GM21825 (cell line): ENCODE data around the gene SOAT2.
A peak's percentile ranks its signal among the peaks of the same experiment; 100 is the strongest.
"Not testable (repeated sequence)": the region's sequence is repeated elsewhere in the genome, so short reads cannot be mapped to it uniquely, and the experiment has no call there.

Experiments used
- ATAC-seq: cut with Tn5 transposase; IDR thresholded peaks from one replicate; pipeline ENCODE4 v1.9.1; 2021; ENCODE audit warnings: mild to moderate bottlenecking, moderate library complexity; ENCODE audit not compliant: unreplicated experiment

SOAT2 gene

GRCh38 chr12:53131844-53132243 is 28.6 kb downstream of the SOAT2 start:
- ATAC-seq, result no peak

GRCh38 chr12:53133722-53134121 is 30.4 kb downstream of the SOAT2 start:
- no peak for ATAC-seq

DNA sequence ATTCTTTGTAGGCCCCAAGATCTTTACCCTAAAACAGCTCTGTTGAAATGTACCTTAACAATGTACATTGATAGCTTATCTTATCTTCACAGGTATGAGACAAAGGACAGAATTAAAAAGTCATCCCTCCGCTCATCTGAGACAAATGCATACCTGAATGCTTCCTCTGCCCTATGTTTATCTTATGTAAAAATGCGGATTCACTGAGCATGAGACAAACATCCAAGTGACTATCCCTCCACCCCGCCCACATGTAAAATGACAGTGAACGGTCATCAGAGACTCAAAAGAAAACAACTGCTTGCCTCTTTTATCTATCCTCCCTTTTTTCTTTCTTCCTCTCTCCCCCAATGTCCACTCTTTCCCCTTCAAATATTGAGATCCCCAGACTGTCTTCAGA is 40.1 kb downstream of the SOAT2 start:
- ATAC-seq, result no peak

DNA sequence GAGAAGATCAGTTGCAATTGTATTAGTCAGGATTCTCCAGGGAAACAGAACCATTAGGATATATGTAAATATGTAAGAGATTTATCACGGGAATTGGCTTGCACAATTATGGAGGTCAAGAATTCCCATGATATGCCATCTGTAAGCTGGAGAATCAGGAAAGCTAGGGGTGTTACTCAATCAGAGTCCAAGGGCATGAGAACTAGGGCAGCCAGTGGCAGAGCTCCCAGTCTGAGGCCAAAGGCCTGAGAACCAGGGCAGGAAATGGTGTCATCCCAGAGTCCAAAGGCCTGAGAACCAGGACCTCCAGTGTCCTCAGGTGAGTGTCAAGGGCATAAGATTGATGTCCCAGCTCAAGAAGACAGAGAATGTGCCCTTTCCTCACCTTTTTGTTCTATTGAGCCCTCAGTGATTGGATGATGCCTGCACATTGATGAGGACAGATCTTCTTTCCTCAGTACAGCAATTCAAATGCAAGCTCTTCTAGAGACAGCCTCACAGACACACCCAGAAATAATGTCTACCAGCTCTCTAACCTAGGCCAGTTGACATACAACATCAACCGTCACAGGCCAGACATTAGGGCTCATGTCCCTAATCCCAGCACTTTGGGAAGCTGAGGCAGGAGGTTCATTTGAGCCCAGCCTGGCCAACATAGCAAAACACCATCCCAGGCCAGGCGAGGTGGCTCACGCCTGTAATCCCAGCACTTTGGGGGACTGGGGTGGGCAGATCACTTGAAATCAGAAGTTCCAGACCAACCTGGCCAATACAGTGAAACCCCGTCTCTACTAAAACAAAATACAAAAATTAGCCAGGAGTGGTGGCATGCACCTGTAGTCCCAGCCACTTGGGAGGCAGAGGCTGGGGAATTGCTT is 42.3 kb downstream of the SOAT2 start:
- no peak for ATAC-seq

DNA sequence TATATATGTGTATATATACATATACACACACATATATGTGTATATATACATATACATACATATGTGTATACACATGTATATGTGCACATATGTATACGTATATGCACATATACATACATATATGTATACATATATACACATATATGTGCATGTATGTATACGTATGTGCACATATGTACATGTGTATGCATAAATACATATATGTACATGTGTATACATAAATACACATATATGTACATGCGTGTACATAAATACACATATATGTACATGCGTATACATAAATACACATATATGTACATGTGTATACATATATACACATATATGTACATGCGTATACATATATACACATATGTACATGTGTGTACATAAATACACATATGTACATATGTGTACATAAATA is 43.9 kb downstream of the SOAT2 start:
- ATAC-seq, result no peak

GRCh38 chr12:53147653-53148052 is 44.4 kb downstream of the SOAT2 start:
- ATAC-seq, result no peak

DNA sequence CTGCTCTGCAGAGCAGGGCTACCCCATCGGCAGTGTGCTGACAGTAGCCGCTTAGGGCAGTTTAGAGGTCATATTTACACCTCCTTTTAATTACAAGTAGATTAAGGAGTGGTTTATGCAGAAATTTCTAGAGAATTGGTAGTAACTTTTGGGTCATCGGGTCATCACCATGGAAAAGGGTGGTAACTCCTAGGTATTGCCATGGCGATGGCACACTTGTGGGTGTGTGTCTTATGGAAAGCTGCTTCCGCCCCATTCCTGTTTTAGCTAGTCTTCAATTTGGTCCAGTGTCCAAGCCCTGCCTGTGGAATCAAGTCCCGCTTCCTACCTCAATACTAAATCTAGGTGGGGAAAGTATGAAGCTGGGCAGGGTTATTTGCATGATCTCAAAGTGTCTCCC is 47.8 kb downstream of the SOAT2 start:
- no peak for ATAC-seq

DNA sequence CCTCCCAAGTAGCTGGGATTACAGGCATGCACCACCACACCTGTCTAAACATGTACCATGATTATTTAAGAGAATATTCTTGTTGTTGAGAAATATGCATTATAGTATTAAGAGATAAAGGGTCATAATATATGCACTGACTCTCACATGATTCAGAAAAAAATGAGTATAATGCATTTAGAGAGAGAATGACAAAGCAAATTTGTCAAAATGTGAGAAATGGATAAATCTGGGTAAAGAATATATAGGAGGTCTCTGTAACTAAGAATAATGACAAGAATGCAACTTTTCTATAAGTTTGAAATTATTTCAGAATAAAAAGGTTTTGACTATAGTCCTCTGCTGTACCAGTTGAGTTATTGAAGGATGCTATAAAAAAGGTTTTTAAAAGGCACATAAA is 49.1 kb downstream of the SOAT2 start:
- no peak for ATAC-seq

DNA sequence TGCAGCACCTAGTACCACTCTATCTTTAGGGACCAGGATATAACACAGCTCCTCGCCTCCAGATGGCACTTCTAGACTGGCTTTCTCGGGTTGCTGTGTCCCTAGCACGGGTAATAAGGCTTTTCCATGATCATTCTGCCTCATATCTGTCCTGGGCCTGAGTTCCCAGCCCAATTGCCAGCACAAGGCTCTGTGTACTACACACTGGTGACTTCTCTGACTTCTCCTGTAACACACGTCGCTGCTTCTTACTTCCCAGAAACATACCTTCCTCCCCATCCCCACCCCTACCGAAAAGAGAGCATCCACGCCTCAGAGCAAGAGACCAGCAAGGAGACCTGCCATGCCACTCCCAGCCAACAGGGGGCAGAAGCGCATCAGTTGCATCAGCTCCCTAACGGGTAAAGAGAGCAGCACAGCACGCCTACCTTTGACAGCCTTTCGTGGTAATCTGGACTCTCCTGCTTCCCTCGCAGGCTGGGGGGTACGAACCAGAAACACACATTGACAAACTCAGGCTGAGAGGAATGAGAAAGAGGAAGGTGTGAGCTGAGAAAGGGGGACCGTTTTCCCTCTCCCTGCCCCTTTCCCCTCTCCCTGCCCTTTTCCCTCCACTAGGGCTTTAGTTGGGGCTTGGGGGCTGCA is 56.0 kb downstream of the SOAT2 start:
- peak; percentile 83 for ATAC-seq

DNA sequence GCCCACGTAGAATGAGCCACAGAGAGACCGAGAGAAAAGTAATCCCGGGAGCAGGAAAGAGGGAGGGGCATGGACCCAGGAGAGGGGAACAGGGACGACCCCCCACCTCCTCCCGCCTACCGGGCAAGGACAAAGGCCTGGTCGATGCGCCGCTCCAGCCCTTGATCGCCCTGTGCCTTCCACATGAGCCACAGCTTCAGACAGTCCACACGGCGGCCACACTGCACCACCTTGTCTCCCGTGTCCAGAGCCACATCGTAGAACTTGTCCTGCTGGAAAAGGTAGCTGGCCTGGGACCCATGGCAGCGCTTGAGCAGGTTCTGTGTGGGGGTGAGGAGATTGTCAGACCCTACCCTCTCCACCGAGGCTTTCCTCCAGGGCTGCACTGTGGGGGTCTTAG is 56.7 kb downstream of the SOAT2 start:
- ATAC-seq, result no peak

DNA sequence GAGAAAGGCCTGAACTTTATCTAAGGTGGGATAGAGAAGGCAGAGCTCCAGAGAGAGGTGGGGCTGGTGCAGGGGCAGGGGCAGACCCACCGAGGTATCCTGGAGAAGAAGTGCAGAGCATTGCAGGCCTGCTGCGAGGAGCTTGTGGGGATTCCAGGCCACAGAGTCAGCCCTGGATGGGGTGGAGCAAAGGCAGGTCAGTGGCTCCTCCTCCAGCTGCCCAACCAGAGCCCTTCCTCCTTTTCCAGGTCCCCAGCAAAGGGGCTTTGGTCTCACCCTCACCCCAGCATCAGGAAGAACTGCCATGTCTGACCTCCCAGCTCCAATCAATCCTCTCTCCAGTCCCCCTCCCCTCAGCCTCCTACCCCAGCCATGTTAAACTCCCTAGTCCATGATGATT is 57.4 kb downstream of the SOAT2 start:
- ATAC-seq, result no peak

GRCh38 chr12:53161119-53161911 is 58.0 kb downstream of the SOAT2 start:
- no peak for ATAC-seq

DNA sequence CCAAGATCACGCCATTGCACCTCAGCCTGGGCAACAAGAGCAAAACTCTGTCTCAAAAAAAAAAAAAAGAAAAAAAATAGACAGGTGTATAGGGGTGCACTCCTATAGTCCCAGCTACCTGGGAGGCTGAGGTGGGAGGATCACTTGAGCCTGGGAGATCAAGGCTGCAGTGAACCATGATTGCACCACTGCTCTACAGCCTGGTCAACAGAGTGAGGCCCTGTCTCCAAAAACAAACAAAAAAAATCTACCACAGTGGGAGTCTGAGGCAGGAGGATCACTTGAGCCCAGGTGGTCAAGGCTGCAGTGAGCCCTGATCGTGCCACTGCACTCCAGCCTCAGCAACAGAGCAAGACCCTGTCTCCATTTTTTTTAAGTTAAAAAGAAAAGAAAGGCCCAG is 59.7 kb downstream of the SOAT2 start:
- not testable (repeated sequence) for ATAC-seq

DNA sequence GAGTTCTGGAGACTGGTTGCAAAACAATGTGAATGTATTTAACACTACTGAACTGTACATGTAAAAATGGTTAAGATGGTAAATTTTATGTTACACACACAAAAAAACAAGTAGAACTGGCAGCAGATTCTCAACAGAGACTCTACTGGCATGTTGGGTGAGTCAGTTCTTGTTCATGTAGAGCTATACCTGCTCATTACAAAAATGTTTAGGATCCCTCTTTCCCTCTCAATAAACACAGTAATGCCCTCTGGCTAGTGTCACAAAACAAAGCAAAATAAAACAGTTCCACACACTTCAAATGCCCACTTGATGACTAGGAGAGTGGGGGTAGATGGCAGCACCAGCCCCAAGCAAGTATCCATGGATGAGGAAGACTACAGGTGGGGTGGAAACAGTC is 63.6 kb downstream of the SOAT2 start:
- no peak for ATAC-seq

GRCh38 chr12:53169644-53170043 is 66.4 kb downstream of the SOAT2 start:
- ATAC-seq, result no peak

GRCh38 chr12:53170215-53170614 is 66.9 kb downstream of the SOAT2 start:
- ATAC-seq, result no peak

DNA sequence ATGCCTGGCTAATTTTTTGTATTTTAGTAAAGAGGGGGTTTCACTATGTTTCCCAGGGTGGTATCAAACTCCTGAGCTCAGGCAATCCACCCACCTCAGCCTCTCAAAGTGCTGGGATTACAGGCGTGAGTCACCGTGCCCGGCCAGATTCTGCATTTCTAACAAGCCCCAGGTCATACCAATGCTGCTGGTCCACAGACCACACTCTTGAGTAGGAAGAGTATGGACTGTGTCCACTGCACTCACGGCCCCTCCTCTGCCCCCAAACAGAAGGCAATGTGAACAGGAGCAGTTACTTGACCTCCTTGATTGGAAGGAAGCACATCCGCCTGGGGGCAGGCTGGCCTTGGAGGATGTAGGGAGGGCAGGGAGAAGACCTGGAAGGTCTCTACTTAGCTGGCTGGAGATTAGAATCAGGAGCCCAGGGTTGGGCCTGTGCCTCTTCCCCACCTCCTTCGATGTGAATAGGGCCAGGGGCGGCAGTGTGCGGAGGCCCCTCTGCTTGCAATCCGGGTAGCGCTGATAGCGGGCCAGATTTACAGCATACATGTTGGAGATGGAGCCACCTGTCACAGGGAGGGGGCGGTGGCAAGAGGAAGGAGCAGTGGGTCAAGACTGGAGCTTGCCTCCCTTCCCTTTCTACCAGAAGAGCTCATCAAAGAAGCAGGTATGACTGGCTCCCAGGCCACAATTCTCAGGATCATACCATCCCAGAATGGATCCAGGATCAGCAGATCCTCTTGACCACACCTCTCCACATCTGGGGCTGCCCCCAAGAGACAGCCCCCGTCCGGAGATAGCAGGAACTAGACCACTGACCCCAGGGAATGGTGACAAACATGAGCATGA is 67.8 kb downstream of the SOAT2 start:
- ATAC-seq, result no peak

- no peak for ATAC-seq
Observed at GRCh38 chr12:53171725-53172329, 68.5 kb downstream of the SOAT2 start.

GRCh38 chr12:53172352-53172751 is 69.1 kb downstream of the SOAT2 start:
- no peak for ATAC-seq

- no peak for ATAC-seq
Observed at GRCh38 chr12:53173085-53173715, 69.9 kb downstream of the SOAT2 start.
